Fibroblast of lung (primary cell): ENCODE data around the gene OTOP2.

ENCODE experiments used
- EZH2 ChIP-seq: IDR thresholded peaks from 2 replicates; pipeline ENCODE4 v1.5.1; 2012; ENCODE audit warnings: low read length, control low read depth, mild to moderate bottlenecking; ENCODE audit errors: missing control alignments
- TF ChIP-seq, protein P1 (sequence below), 2 donors: IDR thresholded peaks in 1 of 2; conservative IDR thresholded peaks in 1 of 2; 1 replicate in 1 of 2; 2 replicates in 1 of 2; pipeline ENCODE4 v1.5.1; 2011 to 2012; ENCODE audit warnings: low read length in 2 of 2, control low read depth in 1 of 2, inconsistent platforms in 1 of 2, low read depth in 1 of 2, mild to moderate bottlenecking in 1 of 2

DNA sequence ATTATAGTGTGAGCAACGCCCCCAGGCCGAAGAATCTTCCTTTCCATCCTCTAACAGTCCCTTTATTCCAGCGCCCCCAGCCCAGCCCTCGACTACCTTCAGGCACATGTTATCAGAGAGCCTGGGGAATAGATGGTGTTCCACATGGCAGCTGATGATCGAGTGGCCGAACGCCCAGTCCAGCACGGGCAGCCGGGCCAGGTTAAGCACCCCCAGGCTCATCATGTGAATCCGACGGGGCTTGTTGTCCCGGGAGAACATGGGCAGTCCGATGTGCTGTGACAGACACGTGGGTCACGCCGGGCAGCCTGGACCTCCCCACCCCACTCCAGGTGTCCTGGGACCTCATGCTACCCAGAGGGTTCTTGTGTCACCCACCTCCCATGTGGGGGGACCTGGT is 44.8 kb upstream of the OTOP2 start:
- TF ChIP-seq, protein P1, sequence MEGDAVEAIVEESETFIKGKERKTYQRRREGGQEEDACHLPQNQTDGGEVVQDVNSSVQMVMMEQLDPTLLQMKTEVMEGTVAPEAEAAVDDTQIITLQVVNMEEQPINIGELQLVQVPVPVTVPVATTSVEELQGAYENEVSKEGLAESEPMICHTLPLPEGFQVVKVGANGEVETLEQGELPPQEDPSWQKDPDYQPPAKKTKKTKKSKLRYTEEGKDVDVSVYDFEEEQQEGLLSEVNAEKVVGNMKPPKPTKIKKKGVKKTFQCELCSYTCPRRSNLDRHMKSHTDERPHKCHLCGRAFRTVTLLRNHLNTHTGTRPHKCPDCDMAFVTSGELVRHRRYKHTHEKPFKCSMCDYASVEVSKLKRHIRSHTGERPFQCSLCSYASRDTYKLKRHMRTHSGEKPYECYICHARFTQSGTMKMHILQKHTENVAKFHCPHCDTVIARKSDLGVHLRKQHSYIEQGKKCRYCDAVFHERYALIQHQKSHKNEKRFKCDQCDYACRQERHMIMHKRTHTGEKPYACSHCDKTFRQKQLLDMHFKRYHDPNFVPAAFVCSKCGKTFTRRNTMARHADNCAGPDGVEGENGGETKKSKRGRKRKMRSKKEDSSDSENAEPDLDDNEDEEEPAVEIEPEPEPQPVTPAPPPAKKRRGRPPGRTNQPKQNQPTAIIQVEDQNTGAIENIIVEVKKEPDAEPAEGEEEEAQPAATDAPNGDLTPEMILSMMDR (conservative IDR thresholded peaks at IDR 0.05 in 1 of 2, IDR thresholded peaks at IDR 0.05 in 1 of 2; ENCODE audit: low read depth in 1 of 2, low read length in 2 of 2): no peak
- TF ChIP-seq EZH2: no peak
